A549 (cell line): Measurements from ENCODE around the gene OPCML. TPM values are rescaled to one million over a fixed set of nuclear protein-coding genes. Genes with fewer than 3 reads are reported as not detected.

Experiments
- ATAC-seq, 2 experiments: fragments of 200-7000 bp in 1 of 2; fragments of >200 bp in 1 of 2; cut with Nextera tagmentation in 1 of 2; cut with Tn5 transposase in 1 of 2; 3 replicates each; pipeline versions ENCODE4 v1.8.0 to v1.9.1; 2018 to 2020; ENCODE audit warnings: mild to moderate bottlenecking in 1 of 2, moderate library complexity in 1 of 2
- CTCF ChIA-PET: fragments of 300-600 bp; sonication (Branson Sonifier 250); formaldehyde crosslinking; extraction: SDS; loops from one replicate; lab custom pipeline; 2021; ENCODE audit warnings: antibody characterized with exemption, inconsistent platforms; lab: Yijun Ruan, JAX
- POLR2A ChIA-PET: fragments of 350-600 bp; formaldehyde crosslinking; extraction: SDS; loops from one replicate; lab custom pipeline; 2021; ENCODE audit warnings: antibody characterized with exemption, inconsistent platforms; lab: Yijun Ruan, JAX
- DNase-seq, 2 experiments: peaks; one replicate each; pipeline versions ENCODE4 v3.0.0 to v3.0.0-alpha.2; 2011 to 2016; ENCODE audit warnings: low read depth in 1 of 2, low spot score in 1 of 2
- FAIRE-seq: peaks from 2 replicates; lab custom pipeline; 2011; peaks lifted over from hg19 to GRCh38; lab: Jason Lieb, UNC
- H3K27ac ChIP-seq, 2 experiments: fragments of >200 bp; sonication (Bioruptor Twin); formaldehyde crosslinking; 3 replicates each; pipeline ENCODE4 v1.5.1; 2016 to 2017
- H3K4me1 ChIP-seq: fragments of >200 bp; sonication (Bioruptor Twin); formaldehyde crosslinking; 3 replicates; pipeline ENCODE4 v1.6.1; 2016
- H3K4me2 ChIP-seq: fragments of >200 bp; sonication (Bioruptor Twin); formaldehyde crosslinking; 3 replicates; pipeline ENCODE4 v1.6.1; 2016
- H3K4me3 ChIP-seq: fragments of >200 bp; sonication (Bioruptor Twin); formaldehyde crosslinking; 3 replicates; pipeline ENCODE4 v1.5.1; 2016
- H3K9me3 ChIP-seq: fragments of >200 bp; sonication (Bioruptor Twin); formaldehyde crosslinking; 3 replicates; pipeline ENCODE4 v1.6.1; 2016
- BHLHE40 ChIP-seq: IDR thresholded peaks from 2 replicates; pipeline ENCODE4 v1.6.1; 2012; ENCODE audit warnings: low read depth, low read length, inconsistent platforms
- CBX2 ChIP-seq: fragments of 200-600 bp; sonication (generic); IDR thresholded peaks from 2 replicates; pipeline ENCODE4 v1.6.1; 2016; ENCODE audit warnings: low read depth, mild to moderate bottlenecking, borderline replicate concordance
- CBX8 ChIP-seq: fragments of 200-600 bp; sonication (generic); IDR thresholded peaks from 2 replicates; pipeline ENCODE4 v1.6.1; 2016
- CHD2 ChIP-seq: fragments of 150-350 bp; IDR thresholded peaks from 2 replicates; pipeline ENCODE4 v1.6.1; 2014; ENCODE audit warnings: low read length; ENCODE audit not compliant: partially characterized antibody
- CHD4 ChIP-seq: fragments of 200-600 bp; sonication (generic); IDR thresholded peaks from 2 replicates; pipeline ENCODE4 v1.6.1; 2016; ENCODE audit warnings: antibody characterized with exemption, mild to moderate bottlenecking, borderline replicate concordance
- EHMT2 ChIP-seq: fragments of 200-600 bp; sonication (generic); IDR thresholded peaks from 2 replicates; pipeline ENCODE4 v1.6.1; 2016; ENCODE audit warnings: antibody characterized with exemption, low read depth, mild to moderate bottlenecking, moderate library complexity
- ESRRA ChIP-seq: fragments of 150-350 bp; IDR thresholded peaks from 2 replicates; pipeline ENCODE4 v1.6.1; 2014; ENCODE audit warnings: mild to moderate bottlenecking, low read length, borderline replicate concordance
- FOSL2 ChIP-seq, 2 experiments: fragments of 450-650 bp in 1 of 2; fragments of >200 bp in 1 of 2; sonication (Bioruptor Twin) in 1 of 2; formaldehyde crosslinking; IDR thresholded peaks; 2 replicates each; pipeline versions ENCODE4 v1.5.0 to v1.6.1; 2016 to 2020; ENCODE audit warnings: mild to moderate bottlenecking in 1 of 2, moderate library complexity in 1 of 2
- GATA3 ChIP-seq: IDR thresholded peaks from 2 replicates; pipeline ENCODE4 v1.6.1; 2012; ENCODE audit warnings: borderline replicate concordance
- HDAC2 ChIP-seq: fragments of 200-600 bp; sonication (generic); IDR thresholded peaks from 2 replicates; pipeline ENCODE4 v1.6.1; 2016
- HEYL ChIP-seq: fragments of 250-450 bp; sonication (Bioruptor Pico); IDR thresholded peaks from 2 replicates; pipeline ENCODE4 v1.8.0; 2021; ENCODE audit warnings: mild to moderate bottlenecking, moderate library complexity
- HOXB13 ChIP-seq: fragments of 250-450 bp; sonication (Bioruptor Pico); IDR thresholded peaks from 2 replicates; pipeline ENCODE4 v1.5.0; 2020; ENCODE audit warnings: low read depth, mild to moderate bottlenecking, moderate library complexity
- HOXB5 ChIP-seq: fragments of 250-450 bp; sonication (Bioruptor Pico); IDR thresholded peaks from 2 replicates; pipeline ENCODE4 v1.5.0; 2020; ENCODE audit warnings: mild to moderate bottlenecking, moderate library complexity
- KDM1A ChIP-seq: fragments of 200-600 bp; sonication (generic); IDR thresholded peaks from 2 replicates; pipeline ENCODE4 v1.6.1; 2016; ENCODE audit warnings: low read depth, mild to moderate bottlenecking
- KDM5A ChIP-seq: fragments of 200-600 bp; sonication (generic); IDR thresholded peaks from 2 replicates; pipeline ENCODE4 v1.6.1; 2016; ENCODE audit warnings: antibody characterized with exemption, mild to moderate bottlenecking
- NR3C1 ChIP-seq: fragments of >200 bp; sonication (Bioruptor Twin); formaldehyde crosslinking; IDR thresholded peaks from 3 replicates; pipeline ENCODE4 v1.6.1; 2017
- RARB ChIP-seq: fragments of 250-450 bp; sonication (Bioruptor Pico); IDR thresholded peaks from 2 replicates; pipeline ENCODE4 v1.8.0; 2021; ENCODE audit warnings: mild to moderate bottlenecking, moderate library complexity
- RFX5 ChIP-seq: fragments of 450-650 bp; IDR thresholded peaks from 2 replicates; pipeline ENCODE4 v1.7.1; 2014; ENCODE audit warnings: antibody characterized with exemption, mild to moderate bottlenecking, moderate library complexity
- SMC3 ChIP-seq: fragments of >200 bp; sonication (Bioruptor Twin); formaldehyde crosslinking; IDR thresholded peaks from 3 replicates; pipeline ENCODE4 v1.6.1; 2018; ENCODE audit warnings: inconsistent platforms
- TFCP2L1 ChIP-seq: fragments of 250-450 bp; sonication (Bioruptor Pico); IDR thresholded peaks from 2 replicates; pipeline ENCODE4 v1.5.0; 2021; ENCODE audit warnings: mild to moderate bottlenecking
- TP53 ChIP-seq: fragments of 250-450 bp; sonication (Bioruptor Pico); IDR thresholded peaks from 2 replicates; pipeline ENCODE4 v1.5.0; 2021; ENCODE audit warnings: mild to moderate bottlenecking, moderate library complexity
- WGBS: methylation state at CpG from one replicate; pipeline ENCODE4 v1.1.6; 2017; ENCODE audit errors: missing lambda C conversion rate; 5-methylcytosine and 5-hydroxymethylcytosine counted together
- polyA plus RNA-seq, 4 experiments: library from polyadenylated mRNA; depleted of rRNA in 3 of 4; stranded (reverse); fragments of >200 nt; fragmentation: RNase III in 1 of 4; extraction: RNeasy Plus Mini Kit Qiagen cat#74134 plus additional on column Dnase treatment in 1 of 4; gene quantifications; 2 replicates in 3 of 4; 3 replicates in 1 of 4; pipeline ENCODE4 v1.2.3, GENCODE V29; 2011 to 2017
- TF ChIP-seq, protein P1 (sequence below): fragments of 200-600 bp; sonication (generic); IDR thresholded peaks from 2 replicates; pipeline ENCODE4 v1.6.1; 2016; ENCODE audit warnings: antibody characterized with exemption, mild to moderate bottlenecking, moderate library complexity
- TF ChIP-seq, protein P2 (sequence below): IDR thresholded peaks from 2 replicates; pipeline ENCODE4 v1.6.1; 2012; ENCODE audit warnings: low read depth, borderline replicate concordance
- TF ChIP-seq, protein P3 (sequence below): fragments of 450-650 bp; IDR thresholded peaks from 2 replicates; pipeline ENCODE4 v1.6.1; 2014; ENCODE audit warnings: antibody characterized with exemption
- TF ChIP-seq, protein P4 (sequence below): fragments of 250-450 bp; sonication (Bioruptor Pico); IDR thresholded peaks from 2 replicates; pipeline ENCODE4 v1.5.0; 2021; ENCODE audit warnings: mild to moderate bottlenecking, moderate library complexity, borderline replicate concordance
- TF ChIP-seq, protein P5 (sequence below): fragments of >200 bp; sonication (Bioruptor Twin); formaldehyde crosslinking; IDR thresholded peaks from 2 replicates; pipeline ENCODE4 v1.6.1; 2016

Gene OPCML
- polyA plus RNA-seq, 2 of the 4 experiments (the other 2 are of a cell fraction), result not detected

DNA sequence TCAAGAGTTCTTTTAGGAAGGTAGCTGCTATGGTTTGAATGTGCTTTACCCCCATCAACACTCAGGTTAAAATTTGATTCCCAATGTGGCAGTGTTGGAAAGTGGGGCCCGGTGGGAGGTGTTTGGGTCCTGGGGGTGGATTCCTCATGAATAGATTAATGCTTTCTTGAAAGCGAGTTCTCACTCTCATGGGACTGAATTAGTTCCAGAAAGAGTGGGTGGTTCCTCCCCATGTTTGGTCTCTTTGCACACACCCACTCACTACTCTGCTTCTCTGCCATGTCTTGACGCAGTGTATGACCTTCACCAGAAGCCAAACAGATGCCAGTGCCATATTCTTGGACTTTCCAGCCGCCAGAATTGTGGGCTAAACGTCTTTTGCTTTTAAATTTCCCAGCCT is 394.4 kb downstream of the OPCML start:
- FAIRE-seq (no peak), DNase-seq (no peak), ATAC-seq (no peak)
- WGBS, result 2% methylated on average over 5 of the region's 5 CpGs
- no peaks in the 10 kb centered on the region for H3K4me1 ChIP-seq
- H3K4me2 ChIP-seq, result no peak overlapping the region
- POLR2A ChIA-PET, result no interaction called here
- no peak overlapping the region for H3K4me3 ChIP-seq
- no peaks in the 10 kb centered on the region for H3K9me3 ChIP-seq
- CTCF ChIA-PET, result no interaction called here
- TF ChIP-seq HDAC2 (no peak), CBX2 (no peak), HEYL (no peak), SMC3 (no peak), BHLHE40 (no peak), KDM5A (no peak), CHD4 (no peak), GATA3 (no peak), HOXB5 (CRISPR knock-in tag) (no peak), CBX8 (no peak), EHMT2 (no peak), NR3C1 (no peak), ESRRA (no peak), FOSL2 (IDR thresholded peaks at IDR 0.05) (no peak), FOSL2 (CRISPR knock-in tag; IDR thresholded peaks at IDR 0.05) (no peak), TP53 (CRISPR knock-in tag) (no peak)
- TF ChIP-seq, protein P1, sequence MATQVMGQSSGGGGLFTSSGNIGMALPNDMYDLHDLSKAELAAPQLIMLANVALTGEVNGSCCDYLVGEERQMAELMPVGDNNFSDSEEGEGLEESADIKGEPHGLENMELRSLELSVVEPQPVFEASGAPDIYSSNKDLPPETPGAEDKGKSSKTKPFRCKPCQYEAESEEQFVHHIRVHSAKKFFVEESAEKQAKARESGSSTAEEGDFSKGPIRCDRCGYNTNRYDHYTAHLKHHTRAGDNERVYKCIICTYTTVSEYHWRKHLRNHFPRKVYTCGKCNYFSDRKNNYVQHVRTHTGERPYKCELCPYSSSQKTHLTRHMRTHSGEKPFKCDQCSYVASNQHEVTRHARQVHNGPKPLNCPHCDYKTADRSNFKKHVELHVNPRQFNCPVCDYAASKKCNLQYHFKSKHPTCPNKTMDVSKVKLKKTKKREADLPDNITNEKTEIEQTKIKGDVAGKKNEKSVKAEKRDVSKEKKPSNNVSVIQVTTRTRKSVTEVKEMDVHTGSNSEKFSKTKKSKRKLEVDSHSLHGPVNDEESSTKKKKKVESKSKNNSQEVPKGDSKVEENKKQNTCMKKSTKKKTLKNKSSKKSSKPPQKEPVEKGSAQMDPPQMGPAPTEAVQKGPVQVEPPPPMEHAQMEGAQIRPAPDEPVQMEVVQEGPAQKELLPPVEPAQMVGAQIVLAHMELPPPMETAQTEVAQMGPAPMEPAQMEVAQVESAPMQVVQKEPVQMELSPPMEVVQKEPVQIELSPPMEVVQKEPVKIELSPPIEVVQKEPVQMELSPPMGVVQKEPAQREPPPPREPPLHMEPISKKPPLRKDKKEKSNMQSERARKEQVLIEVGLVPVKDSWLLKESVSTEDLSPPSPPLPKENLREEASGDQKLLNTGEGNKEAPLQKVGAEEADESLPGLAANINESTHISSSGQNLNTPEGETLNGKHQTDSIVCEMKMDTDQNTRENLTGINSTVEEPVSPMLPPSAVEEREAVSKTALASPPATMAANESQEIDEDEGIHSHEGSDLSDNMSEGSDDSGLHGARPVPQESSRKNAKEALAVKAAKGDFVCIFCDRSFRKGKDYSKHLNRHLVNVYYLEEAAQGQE, result no peak
- TF ChIP-seq, protein P2, sequence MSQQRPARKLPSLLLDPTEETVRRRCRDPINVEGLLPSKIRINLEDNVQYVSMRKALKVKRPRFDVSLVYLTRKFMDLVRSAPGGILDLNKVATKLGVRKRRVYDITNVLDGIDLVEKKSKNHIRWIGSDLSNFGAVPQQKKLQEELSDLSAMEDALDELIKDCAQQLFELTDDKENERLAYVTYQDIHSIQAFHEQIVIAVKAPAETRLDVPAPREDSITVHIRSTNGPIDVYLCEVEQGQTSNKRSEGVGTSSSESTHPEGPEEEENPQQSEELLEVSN, result no peak
- TF ChIP-seq, protein P3, sequence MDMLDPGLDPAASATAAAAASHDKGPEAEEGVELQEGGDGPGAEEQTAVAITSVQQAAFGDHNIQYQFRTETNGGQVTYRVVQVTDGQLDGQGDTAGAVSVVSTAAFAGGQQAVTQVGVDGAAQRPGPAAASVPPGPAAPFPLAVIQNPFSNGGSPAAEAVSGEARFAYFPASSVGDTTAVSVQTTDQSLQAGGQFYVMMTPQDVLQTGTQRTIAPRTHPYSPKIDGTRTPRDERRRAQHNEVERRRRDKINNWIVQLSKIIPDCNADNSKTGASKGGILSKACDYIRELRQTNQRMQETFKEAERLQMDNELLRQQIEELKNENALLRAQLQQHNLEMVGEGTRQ, result no peak
- no peak overlapping the region for H3K27ac ChIP-seq

DNA sequence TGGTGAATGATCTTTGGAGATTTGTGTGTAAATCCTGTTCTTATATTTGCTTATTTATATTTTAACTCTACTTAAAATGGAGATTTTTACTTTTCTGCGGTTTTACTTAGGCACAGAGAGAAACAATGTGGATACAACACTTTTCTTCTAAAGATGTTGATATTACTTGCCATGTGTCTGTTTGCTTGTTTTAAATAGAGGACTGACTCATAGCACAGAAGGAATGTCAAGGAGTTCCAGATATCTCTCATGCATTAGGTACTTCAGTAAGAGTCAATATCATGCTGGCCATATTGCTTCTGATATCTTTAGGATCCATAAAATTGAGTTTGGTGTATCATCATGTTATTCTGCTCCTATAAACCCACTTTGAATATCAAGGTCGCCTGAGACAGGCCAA is 395.0 kb downstream of the OPCML start:
- TF ChIP-seq, protein P4, sequence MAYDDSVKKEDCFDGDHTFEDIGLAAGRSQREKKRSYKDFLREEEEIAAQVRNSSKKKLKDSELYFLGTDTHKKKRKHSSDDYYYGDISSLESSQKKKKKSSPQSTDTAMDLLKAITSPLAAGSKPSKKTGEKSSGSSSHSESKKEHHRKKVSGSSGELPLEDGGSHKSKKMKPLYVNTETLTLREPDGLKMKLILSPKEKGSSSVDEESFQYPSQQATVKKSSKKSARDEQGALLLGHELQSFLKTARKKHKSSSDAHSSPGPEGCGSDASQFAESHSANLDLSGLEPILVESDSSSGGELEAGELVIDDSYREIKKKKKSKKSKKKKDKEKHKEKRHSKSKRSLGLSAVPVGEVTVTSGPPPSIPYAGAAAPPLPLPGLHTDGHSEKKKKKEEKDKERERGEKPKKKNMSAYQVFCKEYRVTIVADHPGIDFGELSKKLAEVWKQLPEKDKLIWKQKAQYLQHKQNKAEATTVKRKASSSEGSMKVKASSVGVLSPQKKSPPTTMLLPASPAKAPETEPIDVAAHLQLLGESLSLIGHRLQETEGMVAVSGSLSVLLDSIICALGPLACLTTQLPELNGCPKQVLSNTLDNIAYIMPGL (CRISPR knock-in tag), result no peak
- TF ChIP-seq, protein P5, sequence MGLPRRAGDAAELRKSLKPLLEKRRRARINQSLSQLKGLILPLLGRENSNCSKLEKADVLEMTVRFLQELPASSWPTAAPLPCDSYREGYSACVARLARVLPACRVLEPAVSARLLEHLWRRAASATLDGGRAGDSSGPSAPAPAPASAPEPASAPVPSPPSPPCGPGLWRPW, result no peak
- TF ChIP-seq KDM1A (no peak), TFCP2L1 (CRISPR knock-in tag) (no peak), BHLHE40 (no peak), RFX5 (no peak), FOSL2 (IDR thresholded peaks at IDR 0.05) (no peak), FOSL2 (CRISPR knock-in tag; IDR thresholded peaks at IDR 0.05) (no peak), HOXB13 (CRISPR knock-in tag) (no peak), RARB (CRISPR knock-in tag) (no peak), KDM5A (no peak), CHD2 (no peak)
- whole genome bisulfite sequencing, result 0% methylated on average over 2 of the region's 2 CpGs
- ChIA-PET POLR2A (no interaction called here), CTCF (no interaction called here)
- Histone ChIP-seq H3K4me2 (no peak overlapping the region), H3K4me3 (no peak overlapping the region), H3K9me3 (no peaks in the 10 kb centered on the region), H3K27ac (no peak overlapping the region), H3K4me1 (no peaks in the 10 kb centered on the region)
- FAIRE-seq, result no peak
- DNase-seq, result no peak
- ATAC-seq, result no peak
